ENCODE data around the gene PLD4.

DNA sequence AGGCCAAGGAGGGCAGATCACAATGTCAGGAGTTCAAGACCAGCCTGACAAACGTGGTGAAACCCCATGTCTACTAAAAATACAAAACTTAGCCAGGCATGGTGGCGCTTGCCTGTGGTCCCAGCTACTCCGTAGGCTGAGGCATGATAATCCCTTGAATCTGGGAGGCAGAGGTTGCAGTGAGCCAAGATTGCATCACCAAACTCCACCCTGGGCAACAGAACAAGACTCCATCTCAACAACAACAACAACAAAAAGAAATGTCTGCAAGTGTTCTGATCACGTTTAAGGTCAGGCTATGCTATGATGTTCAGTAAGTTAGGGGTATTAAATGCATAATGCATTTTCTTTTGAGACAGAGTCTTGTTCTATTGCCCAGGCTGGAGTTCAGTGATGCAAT is 6.7 kb upstream of the PLD4 start:
- TF ChIP-seq, protein P1, sequence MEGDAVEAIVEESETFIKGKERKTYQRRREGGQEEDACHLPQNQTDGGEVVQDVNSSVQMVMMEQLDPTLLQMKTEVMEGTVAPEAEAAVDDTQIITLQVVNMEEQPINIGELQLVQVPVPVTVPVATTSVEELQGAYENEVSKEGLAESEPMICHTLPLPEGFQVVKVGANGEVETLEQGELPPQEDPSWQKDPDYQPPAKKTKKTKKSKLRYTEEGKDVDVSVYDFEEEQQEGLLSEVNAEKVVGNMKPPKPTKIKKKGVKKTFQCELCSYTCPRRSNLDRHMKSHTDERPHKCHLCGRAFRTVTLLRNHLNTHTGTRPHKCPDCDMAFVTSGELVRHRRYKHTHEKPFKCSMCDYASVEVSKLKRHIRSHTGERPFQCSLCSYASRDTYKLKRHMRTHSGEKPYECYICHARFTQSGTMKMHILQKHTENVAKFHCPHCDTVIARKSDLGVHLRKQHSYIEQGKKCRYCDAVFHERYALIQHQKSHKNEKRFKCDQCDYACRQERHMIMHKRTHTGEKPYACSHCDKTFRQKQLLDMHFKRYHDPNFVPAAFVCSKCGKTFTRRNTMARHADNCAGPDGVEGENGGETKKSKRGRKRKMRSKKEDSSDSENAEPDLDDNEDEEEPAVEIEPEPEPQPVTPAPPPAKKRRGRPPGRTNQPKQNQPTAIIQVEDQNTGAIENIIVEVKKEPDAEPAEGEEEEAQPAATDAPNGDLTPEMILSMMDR (IDR thresholded peaks at IDR 0.05), result no peak
- no peak for TF ChIP-seq POLR2A (IDR thresholded peaks at IDR 0.05)
